DND-41 (cell line): ENCODE results near the gene FEZF1.

Experiments
- EZH2 ChIP-seq: IDR thresholded peaks from 3 replicates; pipeline ENCODE4 v1.6.1; 2012; ENCODE audit warnings: borderline replicate concordance, low read depth, mild to moderate bottlenecking, moderate library complexity, low read length, inconsistent platforms; ENCODE audit not compliant: severe bottlenecking
- TF ChIP-seq, protein P1 (sequence below): IDR thresholded peaks from 2 replicates; pipeline ENCODE4 v1.5.1; 2012; ENCODE audit warnings: borderline replicate concordance, low read length, moderate library complexity, mild to moderate bottlenecking; ENCODE audit not compliant: poor library complexity, severe bottlenecking; ENCODE audit errors: extremely low read depth

DNA sequence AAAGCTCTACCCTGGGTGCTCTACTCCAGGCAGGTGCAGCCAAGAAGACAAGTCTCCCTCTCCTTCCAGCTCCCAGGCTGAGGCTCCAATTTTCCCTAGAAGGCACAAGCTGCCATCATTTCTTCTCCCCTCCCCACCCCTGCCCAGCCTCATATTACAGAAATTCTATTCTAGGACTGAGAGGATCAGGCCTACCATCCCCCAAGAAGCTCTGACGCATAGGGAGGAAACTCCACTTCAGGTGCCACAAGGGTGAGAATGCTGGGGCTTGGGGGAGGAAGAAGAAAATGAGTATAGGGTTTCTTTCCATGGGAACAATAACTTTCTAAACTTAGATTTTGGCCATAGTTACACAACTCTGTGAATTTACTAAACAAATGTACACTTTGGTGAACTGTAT, 35.3 kb downstream of the FEZF1 start:
- TF ChIP-seq, protein P1, sequence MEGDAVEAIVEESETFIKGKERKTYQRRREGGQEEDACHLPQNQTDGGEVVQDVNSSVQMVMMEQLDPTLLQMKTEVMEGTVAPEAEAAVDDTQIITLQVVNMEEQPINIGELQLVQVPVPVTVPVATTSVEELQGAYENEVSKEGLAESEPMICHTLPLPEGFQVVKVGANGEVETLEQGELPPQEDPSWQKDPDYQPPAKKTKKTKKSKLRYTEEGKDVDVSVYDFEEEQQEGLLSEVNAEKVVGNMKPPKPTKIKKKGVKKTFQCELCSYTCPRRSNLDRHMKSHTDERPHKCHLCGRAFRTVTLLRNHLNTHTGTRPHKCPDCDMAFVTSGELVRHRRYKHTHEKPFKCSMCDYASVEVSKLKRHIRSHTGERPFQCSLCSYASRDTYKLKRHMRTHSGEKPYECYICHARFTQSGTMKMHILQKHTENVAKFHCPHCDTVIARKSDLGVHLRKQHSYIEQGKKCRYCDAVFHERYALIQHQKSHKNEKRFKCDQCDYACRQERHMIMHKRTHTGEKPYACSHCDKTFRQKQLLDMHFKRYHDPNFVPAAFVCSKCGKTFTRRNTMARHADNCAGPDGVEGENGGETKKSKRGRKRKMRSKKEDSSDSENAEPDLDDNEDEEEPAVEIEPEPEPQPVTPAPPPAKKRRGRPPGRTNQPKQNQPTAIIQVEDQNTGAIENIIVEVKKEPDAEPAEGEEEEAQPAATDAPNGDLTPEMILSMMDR = no peak
- no peak for TF ChIP-seq EZH2
